Measurements from ENCODE around the gene SOD2. TPM values are rescaled to one million over a fixed set of nuclear protein-coding genes. Genes with fewer than 3 reads are reported as not detected.

The SOD2 gene
- polyA plus RNA-seq, 1 of the 3 experiments (the other 2 are of a cell fraction): 26.8 TPM

DNA sequence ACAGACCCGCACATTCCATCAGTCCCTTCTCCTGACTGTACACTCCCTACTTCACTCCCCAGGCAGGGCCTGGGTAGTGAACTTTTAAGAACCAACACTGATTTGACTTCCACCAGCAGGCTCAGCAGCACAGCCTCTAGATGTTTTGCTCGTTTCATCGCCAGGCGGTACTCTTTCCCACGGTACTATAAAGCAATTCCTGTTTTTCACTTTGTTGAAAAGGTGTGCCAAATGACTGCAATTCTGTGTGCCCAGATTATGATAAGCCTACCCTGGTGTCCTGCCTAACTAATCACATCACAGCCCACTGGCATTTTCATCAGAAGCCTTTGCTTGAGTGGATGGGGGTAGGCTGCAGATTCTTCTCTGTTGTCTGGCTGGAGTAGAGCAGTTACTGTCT, 21.4 kb upstream of the SOD2 start:
- H4K20me1 ChIP-seq (ENCODE audit: insufficient read depth): no peaks in the 10 kb centered on the region
- H3K4me3 ChIP-seq (ENCODE audit: low read depth in 2 of 2, low read length in 1 of 2): no peak overlapping the region
- TF ChIP-seq SMC3 (IDR thresholded peaks at IDR 0.05; ENCODE audit: low read depth, low read length) (no peak), SIN3A (IDR thresholded peaks at IDR 0.05; ENCODE audit: borderline replicate concordance, low read depth, low read length) (no peak), RAD21 (IDR thresholded peaks at IDR 0.05; ENCODE audit: low read length) (no peak), TCF12 (IDR thresholded peaks at IDR 0.05) (no peak), GATA2 (CRISPR knock-in tag; IDR thresholded peaks at IDR 0.05) (no peak), YY1 (IDR thresholded peaks at IDR 0.05; ENCODE audit: low read depth) (no peak), CHD2 (IDR thresholded peaks at IDR 0.05; ENCODE audit: low read length, partially characterized antibody) (no peak), FOXJ3 (CRISPR knock-in tag; IDR thresholded peaks at IDR 0.05) (no peak), RXRA (IDR thresholded peaks at IDR 0.05; ENCODE audit: borderline replicate concordance, low read depth) (no peak), EP300 (IDR thresholded peaks at IDR 0.05; ENCODE audit: borderline replicate concordance in 1 of 2, low read depth in 1 of 2, low read length in 1 of 2) (no peak), JUND (IDR thresholded peaks at IDR 0.05) (no peak), TAF1 (IDR thresholded peaks at IDR 0.05; ENCODE audit: borderline replicate concordance, low read depth, low read length) (no peak), FOSL2 (IDR thresholded peaks at IDR 0.05; ENCODE audit: borderline replicate concordance, low read depth) (no peak), MXI1 (IDR thresholded peaks at IDR 0.05; ENCODE audit: low read depth, low read length) (no peak)
- TF ChIP-seq, protein P1, sequence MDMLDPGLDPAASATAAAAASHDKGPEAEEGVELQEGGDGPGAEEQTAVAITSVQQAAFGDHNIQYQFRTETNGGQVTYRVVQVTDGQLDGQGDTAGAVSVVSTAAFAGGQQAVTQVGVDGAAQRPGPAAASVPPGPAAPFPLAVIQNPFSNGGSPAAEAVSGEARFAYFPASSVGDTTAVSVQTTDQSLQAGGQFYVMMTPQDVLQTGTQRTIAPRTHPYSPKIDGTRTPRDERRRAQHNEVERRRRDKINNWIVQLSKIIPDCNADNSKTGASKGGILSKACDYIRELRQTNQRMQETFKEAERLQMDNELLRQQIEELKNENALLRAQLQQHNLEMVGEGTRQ (IDR thresholded peaks at IDR 0.05; ENCODE audit: borderline replicate concordance, low read depth, low read length): no peak
- TF ChIP-seq, protein P2, sequence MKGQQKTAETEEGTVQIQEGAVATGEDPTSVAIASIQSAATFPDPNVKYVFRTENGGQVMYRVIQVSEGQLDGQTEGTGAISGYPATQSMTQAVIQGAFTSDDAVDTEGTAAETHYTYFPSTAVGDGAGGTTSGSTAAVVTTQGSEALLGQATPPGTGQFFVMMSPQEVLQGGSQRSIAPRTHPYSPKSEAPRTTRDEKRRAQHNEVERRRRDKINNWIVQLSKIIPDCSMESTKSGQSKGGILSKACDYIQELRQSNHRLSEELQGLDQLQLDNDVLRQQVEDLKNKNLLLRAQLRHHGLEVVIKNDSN (IDR thresholded peaks at IDR 0.05; ENCODE audit: borderline replicate concordance, low read depth): no peak
- no peak for DNase-seq
- H3K27me3 ChIP-seq (ENCODE audit: insufficient read depth): no peaks in the 10 kb centered on the region
- no peaks in the 10 kb centered on the region for H3K9me3 ChIP-seq
- peaks cover 10% of the 10 kb centered on the region; the same call in 1 of the 2 replicates for H3K79me2 ChIP-seq (ENCODE audit: insufficient read depth)
- no peaks in the 10 kb centered on the region for H3K4me1 ChIP-seq (ENCODE audit: control insufficient read depth in 1 of 2, insufficient read depth in 2 of 2, low read depth in 1 of 2, low read length in 1 of 2)
- no peak overlapping the region for H2AFZ ChIP-seq (ENCODE audit: low read depth)
- H3K9me2 ChIP-seq: no peaks in the 10 kb centered on the region
- CTCF ChIA-PET: no interaction called here
- no peak overlapping the region for H3K4me2 ChIP-seq
- WGBS (ENCODE audit: low lambda C conversion rate): 97% methylated on average over 5 of the region's 5 CpGs
- H3K9ac ChIP-seq: no peak overlapping the region
- H3K36me3 ChIP-seq (replicated peaks in 1 of 2; ENCODE audit: control insufficient read depth in 1 of 2, insufficient read depth in 2 of 2, low read length in 1 of 2): peaks cover 0 to 11% of the 10 kb centered on the region in 2 experiments
- POLR2A ChIA-PET: no interaction called here
- H3K27ac ChIP-seq (ENCODE audit: low read depth in 2 of 2, low read length in 1 of 2): no peak overlapping the region
- H3F3A ChIP-seq (replicated peaks; ENCODE audit: insufficient read depth): peaks cover 12% of the 10 kb centered on the region

DNA sequence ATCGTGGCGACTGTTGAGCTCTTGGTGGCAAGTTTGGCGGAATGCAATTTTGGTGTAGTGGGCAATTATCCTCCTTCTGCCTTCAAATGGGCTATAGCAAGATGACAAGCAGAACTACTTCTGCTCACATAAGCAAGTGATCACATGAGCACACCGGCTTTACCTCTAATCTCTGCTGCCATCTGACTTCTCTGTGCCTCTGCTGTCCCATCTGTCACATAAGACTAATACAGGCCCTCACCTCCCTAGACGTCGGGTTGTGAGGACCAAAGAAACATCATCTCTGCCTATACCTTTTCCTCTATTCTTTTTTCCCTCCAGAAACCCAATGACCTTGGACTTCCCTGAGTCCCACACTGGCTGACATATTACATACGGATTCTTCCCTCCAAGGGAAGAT, 20.9 kb upstream of the SOD2 start:
- ChIA-PET CTCF (no interaction called here), POLR2A (no interaction called here)
- Histone ChIP-seq H3K9ac (no peak overlapping the region), H3K27me3 (ENCODE audit: insufficient read depth) (no peaks in the 10 kb centered on the region), H3K4me2 (no peak overlapping the region), H3K27ac (ENCODE audit: low read depth in 2 of 2, low read length in 1 of 2) (no peak overlapping the region), H3K79me2 (ENCODE audit: insufficient read depth) (peaks cover 10% of the 10 kb centered on the region; the same call in 1 of the 2 replicates), H3K4me1 (ENCODE audit: control insufficient read depth in 1 of 2, insufficient read depth in 2 of 2, low read depth in 1 of 2, low read length in 1 of 2) (no peaks in the 10 kb centered on the region), H4K20me1 (ENCODE audit: insufficient read depth) (no peaks in the 10 kb centered on the region), H3K36me3 (replicated peaks in 1 of 2; ENCODE audit: control insufficient read depth in 1 of 2, insufficient read depth in 2 of 2, low read length in 1 of 2) (peaks cover 0 to 11% of the 10 kb centered on the region in 2 experiments), H3F3A (replicated peaks; ENCODE audit: insufficient read depth) (peaks cover 12% of the 10 kb centered on the region), H3K9me2 (no peaks in the 10 kb centered on the region), H3K9me3 (no peaks in the 10 kb centered on the region), H2AFZ (ENCODE audit: low read depth) (no peak overlapping the region), H3K4me3 (ENCODE audit: low read depth in 2 of 2, low read length in 1 of 2) (no peak overlapping the region)
- WGBS (ENCODE audit: low lambda C conversion rate): 97% methylated on average over 7 of the region's 7 CpGs
- TF ChIP-seq GABPA (IDR thresholded peaks at IDR 0.05; ENCODE audit: low read depth) (no peak), YY1 (IDR thresholded peaks at IDR 0.05; ENCODE audit: low read depth) (no peak), MEF2A (IDR thresholded peaks at IDR 0.05; ENCODE audit: borderline replicate concordance, low read depth) (no peak), JUND (IDR thresholded peaks at IDR 0.05) (no peak), NRF1 (IDR thresholded peaks at IDR 0.05; ENCODE audit: low read depth, low read length) (no peak), SMC3 (IDR thresholded peaks at IDR 0.05; ENCODE audit: low read depth, low read length) (no peak), RAD21 (IDR thresholded peaks at IDR 0.05; ENCODE audit: low read length) (no peak), EZH2phosphoT487 (IDR thresholded peaks at IDR 0.05; ENCODE audit: borderline replicate concordance, low read depth) (no peak), RCOR1 (IDR thresholded peaks at IDR 0.05; ENCODE audit: low read length) (no peak), SIN3A (IDR thresholded peaks at IDR 0.05; ENCODE audit: borderline replicate concordance, low read depth, low read length) (no peak), CHD2 (IDR thresholded peaks at IDR 0.05; ENCODE audit: low read length, partially characterized antibody) (no peak)
- TF ChIP-seq, protein P3, sequence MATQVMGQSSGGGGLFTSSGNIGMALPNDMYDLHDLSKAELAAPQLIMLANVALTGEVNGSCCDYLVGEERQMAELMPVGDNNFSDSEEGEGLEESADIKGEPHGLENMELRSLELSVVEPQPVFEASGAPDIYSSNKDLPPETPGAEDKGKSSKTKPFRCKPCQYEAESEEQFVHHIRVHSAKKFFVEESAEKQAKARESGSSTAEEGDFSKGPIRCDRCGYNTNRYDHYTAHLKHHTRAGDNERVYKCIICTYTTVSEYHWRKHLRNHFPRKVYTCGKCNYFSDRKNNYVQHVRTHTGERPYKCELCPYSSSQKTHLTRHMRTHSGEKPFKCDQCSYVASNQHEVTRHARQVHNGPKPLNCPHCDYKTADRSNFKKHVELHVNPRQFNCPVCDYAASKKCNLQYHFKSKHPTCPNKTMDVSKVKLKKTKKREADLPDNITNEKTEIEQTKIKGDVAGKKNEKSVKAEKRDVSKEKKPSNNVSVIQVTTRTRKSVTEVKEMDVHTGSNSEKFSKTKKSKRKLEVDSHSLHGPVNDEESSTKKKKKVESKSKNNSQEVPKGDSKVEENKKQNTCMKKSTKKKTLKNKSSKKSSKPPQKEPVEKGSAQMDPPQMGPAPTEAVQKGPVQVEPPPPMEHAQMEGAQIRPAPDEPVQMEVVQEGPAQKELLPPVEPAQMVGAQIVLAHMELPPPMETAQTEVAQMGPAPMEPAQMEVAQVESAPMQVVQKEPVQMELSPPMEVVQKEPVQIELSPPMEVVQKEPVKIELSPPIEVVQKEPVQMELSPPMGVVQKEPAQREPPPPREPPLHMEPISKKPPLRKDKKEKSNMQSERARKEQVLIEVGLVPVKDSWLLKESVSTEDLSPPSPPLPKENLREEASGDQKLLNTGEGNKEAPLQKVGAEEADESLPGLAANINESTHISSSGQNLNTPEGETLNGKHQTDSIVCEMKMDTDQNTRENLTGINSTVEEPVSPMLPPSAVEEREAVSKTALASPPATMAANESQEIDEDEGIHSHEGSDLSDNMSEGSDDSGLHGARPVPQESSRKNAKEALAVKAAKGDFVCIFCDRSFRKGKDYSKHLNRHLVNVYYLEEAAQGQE (IDR thresholded peaks at IDR 0.05; ENCODE audit: low read depth, low read length): no peak
- no peak for DNase-seq
